ENCODE results near the gene DRD3. TPM values are rescaled to one million over a fixed set of nuclear protein-coding genes. Genes with fewer than 3 reads are reported as not detected.

Gene DRD3
- total RNA-seq, 1 experiment from 2014 or later = not detected

DNA sequence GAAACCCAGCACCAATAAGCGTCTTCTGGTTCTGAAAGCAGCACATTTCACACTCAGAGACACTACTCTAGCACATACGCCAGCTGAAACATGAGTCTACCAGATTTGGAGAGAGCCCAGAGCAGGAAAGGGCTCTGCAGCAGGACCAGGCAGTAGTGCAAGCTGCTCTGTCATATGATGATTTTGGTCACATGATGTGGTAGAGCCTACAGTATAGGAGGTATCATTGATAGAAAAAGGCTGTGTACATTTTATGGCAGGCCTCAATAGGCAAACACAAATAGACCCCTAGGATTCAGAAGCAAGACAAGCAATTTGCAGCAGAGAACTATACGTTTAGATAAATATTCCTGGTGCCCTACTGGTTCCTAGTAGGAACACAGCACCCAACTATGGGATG, 64.1 kb downstream of the DRD3 start:
- no peak overlapping the region for H2AK5ac ChIP-seq (ENCODE audit: insufficient read length, low read length)
- H2BK20ac ChIP-seq (ENCODE audit: low read depth, low read length, poor library complexity, severe bottlenecking) = no peak overlapping the region
- H2BK5ac ChIP-seq (ENCODE audit: insufficient read length, low read length) = no peak overlapping the region
- Mint-ChIP-seq H3K4me1 (peaks cover 21 to 26% of the 10 kb centered on the region in 2 experiments), H3K4me3 (no peak overlapping the region), H3K9me3 (no peaks in the 10 kb centered on the region; a peak in 1 of 5 replicates), H3K36me3 (ENCODE audit: insufficient read depth in 1 of 3, low read depth in 3 of 3) (no peaks in the 10 kb centered on the region), H3K27ac (no peak overlapping the region), H3K27me3 (ENCODE audit: low read depth) (no peaks in the 10 kb centered on the region; the same call in 1 of the 2 replicates)
- no peak overlapping the region for H4K91ac ChIP-seq (ENCODE audit: insufficient read length, low read depth, low read length)
- H3K18ac ChIP-seq (ENCODE audit: insufficient read length, low read depth, low read length) = no peak overlapping the region
- H3K79me2 ChIP-seq (ENCODE audit: insufficient read depth, low read length) = no peaks in the 10 kb centered on the region
- no peak overlapping the region for H2BK15ac ChIP-seq (ENCODE audit: low read depth, low read length)
- H4K20me1 ChIP-seq (ENCODE audit: control insufficient read depth, insufficient read depth, insufficient read length) = no peaks in the 10 kb centered on the region
- no peak for DNase-seq
- no peaks in the 10 kb centered on the region for H3K27me3 ChIP-seq (ENCODE audit: insufficient read depth, low read length)
- no peak overlapping the region for H3K23ac ChIP-seq (ENCODE audit: insufficient read length, low read depth, low read length)
- H3T11ph ChIP-seq (ENCODE audit: low read length) = no peak overlapping the region
- TF ChIP-seq, protein P1, sequence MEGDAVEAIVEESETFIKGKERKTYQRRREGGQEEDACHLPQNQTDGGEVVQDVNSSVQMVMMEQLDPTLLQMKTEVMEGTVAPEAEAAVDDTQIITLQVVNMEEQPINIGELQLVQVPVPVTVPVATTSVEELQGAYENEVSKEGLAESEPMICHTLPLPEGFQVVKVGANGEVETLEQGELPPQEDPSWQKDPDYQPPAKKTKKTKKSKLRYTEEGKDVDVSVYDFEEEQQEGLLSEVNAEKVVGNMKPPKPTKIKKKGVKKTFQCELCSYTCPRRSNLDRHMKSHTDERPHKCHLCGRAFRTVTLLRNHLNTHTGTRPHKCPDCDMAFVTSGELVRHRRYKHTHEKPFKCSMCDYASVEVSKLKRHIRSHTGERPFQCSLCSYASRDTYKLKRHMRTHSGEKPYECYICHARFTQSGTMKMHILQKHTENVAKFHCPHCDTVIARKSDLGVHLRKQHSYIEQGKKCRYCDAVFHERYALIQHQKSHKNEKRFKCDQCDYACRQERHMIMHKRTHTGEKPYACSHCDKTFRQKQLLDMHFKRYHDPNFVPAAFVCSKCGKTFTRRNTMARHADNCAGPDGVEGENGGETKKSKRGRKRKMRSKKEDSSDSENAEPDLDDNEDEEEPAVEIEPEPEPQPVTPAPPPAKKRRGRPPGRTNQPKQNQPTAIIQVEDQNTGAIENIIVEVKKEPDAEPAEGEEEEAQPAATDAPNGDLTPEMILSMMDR (conservative IDR thresholded peaks at IDR 0.05) = no peak
- H4K8ac ChIP-seq (replicated peaks; ENCODE audit: insufficient read length, low read depth, low read length) = no peak overlapping the region
- no CpG with 5 or more reads among the region's 3 CpGs for WGBS (ENCODE audit: extremely low coverage, insufficient read length, low lambda C conversion rate)
- no peak overlapping the region for H2AFZ ChIP-seq (ENCODE audit: low read length)
- no peak overlapping the region for H3K56ac ChIP-seq (ENCODE audit: insufficient read length, low read depth, low read length)
- no peak overlapping the region for H2BK12ac ChIP-seq (ENCODE audit: insufficient read length, low read depth, low read length)
- no peak overlapping the region for H3K4ac ChIP-seq (ENCODE audit: low read depth, low read length)
- H3K9me3 ChIP-seq (ENCODE audit: control insufficient read depth, low read depth, low read length) = no peaks in the 10 kb centered on the region
- H3K4me2 ChIP-seq (ENCODE audit: insufficient read depth, insufficient read length, low read length) = no peak overlapping the region
- H3K4me1 ChIP-seq (ENCODE audit: insufficient read depth, low read length) = peaks cover 5% of the 10 kb centered on the region; the same call in 1 of the 2 replicates
- no peak overlapping the region for H3K14ac ChIP-seq (ENCODE audit: insufficient read depth, low read length)
- H4K5ac ChIP-seq (ENCODE audit: insufficient read length, low read depth, low read length) = no peak overlapping the region
- no peak overlapping the region for H3K9ac ChIP-seq (ENCODE audit: extremely low read depth, insufficient read length, low read length)
- no peaks in the 10 kb centered on the region for H3K79me1 ChIP-seq (ENCODE audit: insufficient read depth, low read depth, low read length, poor library complexity, severe bottlenecking)
- no peak overlapping the region for H3K27ac ChIP-seq (ENCODE audit: insufficient read length, low read depth, low read length)
- no peak overlapping the region for H2BK120ac ChIP-seq (ENCODE audit: low read depth, low read length, poor library complexity, severe bottlenecking)
- H3K23me2 ChIP-seq (ENCODE audit: insufficient read length, low read depth, low read length, poor library complexity, severe bottlenecking) = no peaks in the 10 kb centered on the region

All from H9 (cell line).